Vagina (tissue), 2 donors: ENCODE results near the gene CD200R1.

Source experiments
- POLR2A ChIP-seq, 2 donors: fragments of 450-650 bp; IDR thresholded peaks; one replicate each; pipeline ENCODE4 v1.6.1; 2017; ENCODE audit warnings: antibody characterized with exemption in 2 of 2, mild to moderate bottlenecking in 2 of 2, moderate library complexity in 2 of 2
- TF ChIP-seq, protein P1 (sequence below), 3 experiments: fragments of 450-650 bp in 2 of 3; fragments of 200-600 bp in 1 of 3; sonication (generic) in 1 of 3; IDR thresholded peaks; one replicate each; pipeline ENCODE4 v1.5.1; 2017 to 2019; ENCODE audit warnings: antibody characterized with exemption in 3 of 3, mild to moderate bottlenecking in 2 of 3, moderate library complexity in 2 of 3

DNA sequence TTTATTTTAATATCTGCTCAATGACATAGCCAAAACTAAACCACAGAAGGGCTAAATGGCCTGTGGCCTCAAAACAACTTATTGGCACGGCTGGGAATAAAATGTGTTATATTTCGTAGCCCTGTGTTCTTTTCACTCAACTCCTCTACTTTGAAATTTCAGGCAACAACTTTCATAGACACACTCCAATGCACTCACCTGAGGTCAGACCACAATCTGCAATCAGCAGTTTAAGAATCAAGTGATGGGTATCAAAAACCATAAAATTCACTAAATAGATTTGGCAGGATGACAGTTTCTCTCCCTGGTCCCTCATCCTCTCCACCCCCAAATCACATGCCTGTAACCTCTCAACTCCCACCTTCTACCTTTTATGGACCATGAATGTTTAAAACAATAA lies 2.0 kb upstream of the CD200R1 start:
- TF ChIP-seq, protein P1, sequence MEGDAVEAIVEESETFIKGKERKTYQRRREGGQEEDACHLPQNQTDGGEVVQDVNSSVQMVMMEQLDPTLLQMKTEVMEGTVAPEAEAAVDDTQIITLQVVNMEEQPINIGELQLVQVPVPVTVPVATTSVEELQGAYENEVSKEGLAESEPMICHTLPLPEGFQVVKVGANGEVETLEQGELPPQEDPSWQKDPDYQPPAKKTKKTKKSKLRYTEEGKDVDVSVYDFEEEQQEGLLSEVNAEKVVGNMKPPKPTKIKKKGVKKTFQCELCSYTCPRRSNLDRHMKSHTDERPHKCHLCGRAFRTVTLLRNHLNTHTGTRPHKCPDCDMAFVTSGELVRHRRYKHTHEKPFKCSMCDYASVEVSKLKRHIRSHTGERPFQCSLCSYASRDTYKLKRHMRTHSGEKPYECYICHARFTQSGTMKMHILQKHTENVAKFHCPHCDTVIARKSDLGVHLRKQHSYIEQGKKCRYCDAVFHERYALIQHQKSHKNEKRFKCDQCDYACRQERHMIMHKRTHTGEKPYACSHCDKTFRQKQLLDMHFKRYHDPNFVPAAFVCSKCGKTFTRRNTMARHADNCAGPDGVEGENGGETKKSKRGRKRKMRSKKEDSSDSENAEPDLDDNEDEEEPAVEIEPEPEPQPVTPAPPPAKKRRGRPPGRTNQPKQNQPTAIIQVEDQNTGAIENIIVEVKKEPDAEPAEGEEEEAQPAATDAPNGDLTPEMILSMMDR (IDR thresholded peaks at IDR 0.05) = no peak
- no peak for TF ChIP-seq POLR2A (IDR thresholded peaks at IDR 0.05)
